ENCODE results near the gene PKD1L1. TPM values are rescaled to one million over a fixed set of nuclear protein-coding genes. Genes with fewer than 3 reads are reported as not detected.
"Not testable (repeated sequence)": the region's sequence is repeated elsewhere in the genome, so short reads cannot be mapped to it uniquely, and the experiment has no call there.

Gene PKD1L1
- total RNA-seq, 1 experiment from 2014 or later: 0.17 TPM

- Histone ChIP-seq H3K23me2 (ENCODE audit: insufficient read length, low read depth, low read length, poor library complexity, severe bottlenecking) (no peaks in the 10 kb centered on the region), H3K9ac (ENCODE audit: extremely low read depth, insufficient read length, low read length) (no peak overlapping the region), H2AFZ (ENCODE audit: low read length) (no peak overlapping the region), H3K56ac (ENCODE audit: insufficient read length, low read depth, low read length) (no peak overlapping the region), H2BK120ac (ENCODE audit: low read depth, low read length, poor library complexity, severe bottlenecking) (no peak overlapping the region), H3K4me1 (ENCODE audit: insufficient read depth, low read length) (no peaks in the 10 kb centered on the region), H3T11ph (ENCODE audit: low read length) (no peak overlapping the region), H3K79me1 (ENCODE audit: insufficient read depth, low read depth, low read length, poor library complexity, severe bottlenecking) (no peaks in the 10 kb centered on the region), H4K20me1 (ENCODE audit: control insufficient read depth, insufficient read depth, insufficient read length) (no peaks in the 10 kb centered on the region), H2BK15ac (ENCODE audit: low read depth, low read length) (no peak overlapping the region), H3K4me2 (ENCODE audit: insufficient read depth, insufficient read length, low read length) (no peak overlapping the region), H4K8ac (replicated peaks; ENCODE audit: insufficient read length, low read depth, low read length) (no peak overlapping the region), H4K5ac (ENCODE audit: insufficient read length, low read depth, low read length) (no peak overlapping the region), H2BK5ac (ENCODE audit: insufficient read length, low read length) (no peak overlapping the region), H3K18ac (ENCODE audit: insufficient read length, low read depth, low read length) (no peak overlapping the region), H2AK5ac (ENCODE audit: insufficient read length, low read length) (no peak overlapping the region), H3K4ac (ENCODE audit: low read depth, low read length) (no peak overlapping the region), H3K27me3 (ENCODE audit: insufficient read depth, low read length) (no peaks in the 10 kb centered on the region), H4K91ac (ENCODE audit: insufficient read length, low read depth, low read length) (no peak overlapping the region), H3K9me3 (ENCODE audit: control insufficient read depth, low read depth, low read length) (no peaks in the 10 kb centered on the region), H3K27ac (ENCODE audit: insufficient read length, low read depth, low read length) (no peak overlapping the region), H2BK12ac (ENCODE audit: insufficient read length, low read depth, low read length) (no peak overlapping the region), H3K23ac (ENCODE audit: insufficient read length, low read depth, low read length) (no peak overlapping the region), H3K14ac (ENCODE audit: insufficient read depth, low read length) (no peak overlapping the region), H3K79me2 (ENCODE audit: insufficient read depth, low read length) (no peaks in the 10 kb centered on the region), H2BK20ac (ENCODE audit: low read depth, low read length, poor library complexity, severe bottlenecking) (no peak overlapping the region)
- no peak for TF ChIP-seq CTCF (conservative IDR thresholded peaks at IDR 0.05)
- Mint-ChIP-seq H3K27ac (no peak overlapping the region), H3K4me3 (no peak overlapping the region), H3K36me3 (ENCODE audit: insufficient read depth in 1 of 3, low read depth in 3 of 3) (no peaks in the 10 kb centered on the region), H3K27me3 (ENCODE audit: low read depth) (peaks cover 1% of the 10 kb centered on the region), H3K9me3 (peaks cover 0 to 11% of the 10 kb centered on the region in 2 experiments; a peak in 3 of 5 replicates), H3K4me1 (peaks cover 4 to 5% of the 10 kb centered on the region in 2 experiments; a peak in 1 of 4 replicates)
- WGBS (ENCODE audit: extremely low coverage, insufficient read length, low lambda C conversion rate): no CpG with 5 or more reads among the region's 2 CpGs
- no peak for DNase-seq
Measured at GRCh38 chr7:47795631-47796030, 152.6 kb downstream of the PKD1L1 start.

GRCh38 chr7:47795126-47795525, 153.1 kb downstream of the PKD1L1 start:
- not testable (repeated sequence) for H3K14ac ChIP-seq (ENCODE audit: insufficient read depth, low read length); H3K4me1 ChIP-seq (ENCODE audit: insufficient read depth, low read length); DNase-seq; H2BK5ac ChIP-seq (ENCODE audit: insufficient read length, low read length); H3K27me3 ChIP-seq (ENCODE audit: insufficient read depth, low read length); H2BK12ac ChIP-seq (ENCODE audit: insufficient read length, low read depth, low read length); H4K5ac ChIP-seq (ENCODE audit: insufficient read length, low read depth, low read length); H4K20me1 ChIP-seq (ENCODE audit: control insufficient read depth, insufficient read depth, insufficient read length); H3K27ac Mint-ChIP-seq; H3K56ac ChIP-seq (ENCODE audit: insufficient read length, low read depth, low read length); H3K27ac ChIP-seq (ENCODE audit: insufficient read length, low read depth, low read length); H3K36me3 Mint-ChIP-seq (ENCODE audit: insufficient read depth in 1 of 3, low read depth in 3 of 3); H3K4me3 Mint-ChIP-seq; H4K8ac ChIP-seq (replicated peaks; ENCODE audit: insufficient read length, low read depth, low read length); H4K91ac ChIP-seq (ENCODE audit: insufficient read length, low read depth, low read length); H3K9me3 ChIP-seq (ENCODE audit: control insufficient read depth, low read depth, low read length); H2AFZ ChIP-seq (ENCODE audit: low read length); H2BK15ac ChIP-seq (ENCODE audit: low read depth, low read length); H3T11ph ChIP-seq (ENCODE audit: low read length); H3K18ac ChIP-seq (ENCODE audit: insufficient read length, low read depth, low read length); H3K79me1 ChIP-seq (ENCODE audit: insufficient read depth, low read depth, low read length, poor library complexity, severe bottlenecking); H3K27me3 Mint-ChIP-seq (ENCODE audit: low read depth); H3K9ac ChIP-seq (ENCODE audit: extremely low read depth, insufficient read length, low read length); H3K79me2 ChIP-seq (ENCODE audit: insufficient read depth, low read length); H2BK20ac ChIP-seq (ENCODE audit: low read depth, low read length, poor library complexity, severe bottlenecking); H3K23ac ChIP-seq (ENCODE audit: insufficient read length, low read depth, low read length); H3K4me2 ChIP-seq (ENCODE audit: insufficient read depth, insufficient read length, low read length); H3K23me2 ChIP-seq (ENCODE audit: insufficient read length, low read depth, low read length, poor library complexity, severe bottlenecking); H3K4ac ChIP-seq (ENCODE audit: low read depth, low read length); H2BK120ac ChIP-seq (ENCODE audit: low read depth, low read length, poor library complexity, severe bottlenecking); H2AK5ac ChIP-seq (ENCODE audit: insufficient read length, low read length); H3K4me1 Mint-ChIP-seq
- H3K9me3 Mint-ChIP-seq: peaks cover 0 to 11% of the 10 kb centered on the region in 2 experiments; a peak in 3 of 5 replicates
